ENCODE data around the gene TXNRD1. TPM values are rescaled to one million over a fixed set of nuclear protein-coding genes. Genes with fewer than 3 reads are reported as not detected.

The TXNRD1 gene
- total RNA-seq, 2 experiments from 2014 or later: 87.9 to 89.0 TPM

GRCh38 chr12:104371043-104371870, 155.7 kb downstream of the TXNRD1 start:
- Mint-ChIP-seq H3K9me3 (peaks cover 5% of the 10 kb centered on the region), H3K27ac (no peak overlapping the region), H3K4me3 (no peak overlapping the region), H3K27me3 (no peaks in the 10 kb centered on the region), H3K4me1 (ENCODE audit: low read depth) (peaks cover 13% of the 10 kb centered on the region), H3K36me3 (ENCODE audit: low read depth) (peaks cover 3% of the 10 kb centered on the region)
- POLR2A ChIA-PET: no interaction called here
- intact Hi-C loops (cut with micrococcal nuclease): no loop called here
- ATAC-seq (no peak), DNase-seq (no peak)
- CTCF ChIA-PET: interaction anchor here (2.9 kb wide), 1 partner anchor 11 kb away, joined by 21 read pairs; no protein-coding TSS in a partner anchor
- TF ChIP-seq, protein P1, sequence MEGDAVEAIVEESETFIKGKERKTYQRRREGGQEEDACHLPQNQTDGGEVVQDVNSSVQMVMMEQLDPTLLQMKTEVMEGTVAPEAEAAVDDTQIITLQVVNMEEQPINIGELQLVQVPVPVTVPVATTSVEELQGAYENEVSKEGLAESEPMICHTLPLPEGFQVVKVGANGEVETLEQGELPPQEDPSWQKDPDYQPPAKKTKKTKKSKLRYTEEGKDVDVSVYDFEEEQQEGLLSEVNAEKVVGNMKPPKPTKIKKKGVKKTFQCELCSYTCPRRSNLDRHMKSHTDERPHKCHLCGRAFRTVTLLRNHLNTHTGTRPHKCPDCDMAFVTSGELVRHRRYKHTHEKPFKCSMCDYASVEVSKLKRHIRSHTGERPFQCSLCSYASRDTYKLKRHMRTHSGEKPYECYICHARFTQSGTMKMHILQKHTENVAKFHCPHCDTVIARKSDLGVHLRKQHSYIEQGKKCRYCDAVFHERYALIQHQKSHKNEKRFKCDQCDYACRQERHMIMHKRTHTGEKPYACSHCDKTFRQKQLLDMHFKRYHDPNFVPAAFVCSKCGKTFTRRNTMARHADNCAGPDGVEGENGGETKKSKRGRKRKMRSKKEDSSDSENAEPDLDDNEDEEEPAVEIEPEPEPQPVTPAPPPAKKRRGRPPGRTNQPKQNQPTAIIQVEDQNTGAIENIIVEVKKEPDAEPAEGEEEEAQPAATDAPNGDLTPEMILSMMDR (IDR thresholded peaks at IDR 0.05): no peak

DNA sequence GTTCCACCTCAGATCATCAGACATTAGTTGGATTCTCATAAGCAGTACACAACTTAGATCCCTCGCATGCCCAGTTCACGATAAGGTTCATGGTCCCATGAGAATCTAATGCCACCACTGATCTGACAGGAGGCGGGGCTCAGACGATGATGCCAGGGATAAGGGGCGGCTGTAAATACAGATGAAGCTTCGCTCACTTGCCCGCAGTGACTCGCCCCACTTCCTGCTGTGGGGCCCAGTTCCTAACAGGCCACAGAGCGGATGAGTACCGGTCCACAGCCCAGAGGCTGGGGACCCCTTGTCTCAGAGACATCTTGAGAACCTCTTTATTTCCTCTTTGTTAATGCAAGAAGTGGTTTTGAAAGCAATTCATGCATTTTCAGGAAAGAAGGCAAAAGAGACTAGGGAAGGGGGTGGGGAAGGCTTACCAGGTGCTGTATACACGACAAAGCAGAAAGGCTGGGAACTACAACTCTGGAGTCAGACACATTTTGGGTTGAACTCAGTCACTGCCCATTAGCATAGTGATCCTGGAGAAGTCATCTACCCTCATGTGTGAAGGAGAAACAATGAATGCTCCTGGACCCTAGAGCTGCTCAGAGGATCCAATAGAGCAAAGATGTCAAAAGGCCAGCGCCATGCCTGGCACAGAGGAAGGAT, 156.6 kb downstream of the TXNRD1 start:
- ChIA-PET POLR2A (interaction anchor here (0.7 kb wide), 1 partner anchor 520 kb away, joined by 3 read pairs; no protein-coding TSS in a partner anchor), CTCF (interaction anchor here (2.9 kb wide), 1 partner anchor 10 kb away, joined by 21 read pairs; no protein-coding TSS in a partner anchor)
- intact Hi-C loops (cut with micrococcal nuclease): no loop called here

GRCh38 chr12:104372721-104373335, 157.2 kb downstream of the TXNRD1 start:
- no peak for DNase-seq
- TF ChIP-seq, protein P1 (IDR thresholded peaks at IDR 0.05): no peak
- intact Hi-C loops (cut with micrococcal nuclease): no loop called here
- CTCF ChIA-PET: interaction anchor here (2.9 kb wide), 1 partner anchor 9 kb away, joined by 21 read pairs; no protein-coding TSS in a partner anchor
- no peak for ATAC-seq
- Mint-ChIP-seq H3K9me3 (peaks cover 5% of the 10 kb centered on the region), H3K27ac (no peak overlapping the region), H3K36me3 (ENCODE audit: low read depth) (peaks cover 3% of the 10 kb centered on the region), H3K4me1 (ENCODE audit: low read depth) (peaks cover 13% of the 10 kb centered on the region), H3K27me3 (no peaks in the 10 kb centered on the region), H3K4me3 (no peak overlapping the region)
- POLR2A ChIA-PET: interaction anchor here (0.7 kb wide), 1 partner anchor 520 kb away, joined by 3 read pairs; no protein-coding TSS in a partner anchor

More for the DNA sequence above, 156.6 kb downstream of the TXNRD1 start:
- Mint-ChIP-seq H3K4me3 (no peak overlapping the region), H3K36me3 (ENCODE audit: low read depth) (peaks cover 3% of the 10 kb centered on the region), H3K9me3 (peaks cover 5% of the 10 kb centered on the region), H3K4me1 (ENCODE audit: low read depth) (peaks cover 13% of the 10 kb centered on the region), H3K27ac (peak overlapping the region; percentile 42), H3K27me3 (no peaks in the 10 kb centered on the region)
- ATAC-seq (peak; percentile 99), DNase-seq (peak; percentile 78)
- TF ChIP-seq, protein P1 (IDR thresholded peaks at IDR 0.05): no peak

DNA sequence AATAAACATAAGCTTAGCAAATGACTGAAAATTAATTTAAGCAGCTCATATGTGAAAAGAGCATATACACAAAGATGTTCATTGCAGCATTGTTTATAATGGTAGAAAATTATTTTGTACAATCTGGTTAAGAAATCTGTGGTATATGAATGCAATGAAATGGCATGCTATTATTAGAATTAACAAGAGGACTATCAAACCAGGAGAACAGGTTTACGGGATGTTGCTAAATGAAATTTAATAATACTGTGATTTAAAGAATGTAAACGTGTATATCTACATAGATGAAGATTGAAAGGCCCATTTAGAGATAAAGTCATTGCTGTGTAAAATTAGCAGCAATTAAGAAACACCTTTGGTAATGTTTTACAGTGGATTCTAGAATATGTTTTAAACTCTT, 158.5 kb downstream of the TXNRD1 start:
- intact Hi-C loops (cut with micrococcal nuclease): no loop called here
- H3K36me3 Mint-ChIP-seq (ENCODE audit: low read depth): peaks cover 3% of the 10 kb centered on the region
- no peak overlapping the region for H3K4me3 Mint-ChIP-seq
- peaks cover 13% of the 10 kb centered on the region for H3K4me1 Mint-ChIP-seq (ENCODE audit: low read depth)
- no peaks in the 10 kb centered on the region for H3K27me3 Mint-ChIP-seq
- H3K9me3 Mint-ChIP-seq: peaks cover 5% of the 10 kb centered on the region
- POLR2A ChIA-PET: interaction anchor here (0.6 kb wide), 1 partner anchor 90 kb away, joined by 4 read pairs; no protein-coding TSS in a partner anchor
- DNase-seq: no peak
- ATAC-seq: no peak
- CTCF ChIA-PET: interaction anchor here (1.2 to 2.9 kb wide), 2 partner anchors 8 to 15 kb away, joined by 4 to 21 read pairs; no protein-coding TSS in a partner anchor
- TF ChIP-seq, protein P1 (IDR thresholded peaks at IDR 0.05): no peak
- H3K27ac Mint-ChIP-seq: no peak overlapping the region

Data from activated CD8-positive, alpha-beta T cell treated with anti-CD3 and anti-CD28 coated beads for 36 hours (primary cell).